COR-L47 (cell line): ENCODE results near the gene C9orf43.
"Not testable (repeated sequence)": the region's sequence is repeated elsewhere in the genome, so short reads cannot be mapped to it uniquely, and the experiment has no call there.

Experiments
- DNase-seq: peaks from one replicate; lab custom pipeline; 2025; lab: John Stamatoyannopoulos, UW

C9orf43 gene

GRCh38 chr9:113410207-113410864 is at the start of gene C9orf43, which contains the start of gene POLE3:
TSS of gene C9orf43 (plus strand) at chr9:113410747. CDS start at chr9:113413494, 2,747 bp downstream.
TSS of gene POLE3 (minus strand) at chr9:113410675. CDS start at chr9:113410293, 382 bp downstream.
- DNase-seq, result peak; percentile 94

- DNase-seq, result no peak
Observed at GRCh38 chr9:113361304-113362018, 49.1 kb upstream of the C9orf43 start.

- DNase-seq, result no peak
Observed at GRCh38 chr9:113363336-113363735, 47.2 kb upstream of the C9orf43 start.

GRCh38 chr9:113364951-113365350 is 45.6 kb upstream of the C9orf43 start:
- no peak for DNase-seq

GRCh38 chr9:113365652-113366051 is 44.9 kb upstream of the C9orf43 start:
- DNase-seq, result not testable (repeated sequence)

- DNase-seq, result no peak
Observed at GRCh38 chr9:113368348-113368981, 42.1 kb upstream of the C9orf43 start.

- DNase-seq, result no peak
Observed at GRCh38 chr9:113368982-113369854, 41.3 kb upstream of the C9orf43 start.

GRCh38 chr9:113369855-113370140 is 40.7 kb upstream of the C9orf43 start:
- DNase-seq, result no peak

GRCh38 chr9:113370806-113371325 is 39.7 kb upstream of the C9orf43 start:
- no peak for DNase-seq

GRCh38 chr9:113372059-113372458 is 38.5 kb upstream of the C9orf43 start:
- DNase-seq, result no peak

- DNase-seq, result no peak
Observed at GRCh38 chr9:113373256-113373655, 37.3 kb upstream of the C9orf43 start.

GRCh38 chr9:113373676-113374392 is 36.7 kb upstream of the C9orf43 start:
- no peak for DNase-seq

GRCh38 chr9:113375057-113376023 is 35.2 kb upstream of the C9orf43 start:
- DNase-seq, result no peak

- peak; percentile 65 for DNase-seq
Observed at GRCh38 chr9:113376634-113377567, 33.6 kb upstream of the C9orf43 start, which contains the start of gene HDHD3. TSS of gene HDHD3 (minus strand) at chr9:113376986. CDS start at chr9:113374354, 2,632 bp downstream.

GRCh38 chr9:113379094-113379828 is 31.3 kb upstream of the C9orf43 start:
- DNase-seq, result not testable (repeated sequence)

GRCh38 chr9:113379829-113380210 is 30.7 kb upstream of the C9orf43 start:
- not testable (repeated sequence) for DNase-seq

- no peak for DNase-seq
Observed at GRCh38 chr9:113380869-113381378, 29.6 kb upstream of the C9orf43 start.

- DNase-seq, result not testable (repeated sequence)
Observed at GRCh38 chr9:113381441-113381840, 29.1 kb upstream of the C9orf43 start.
